Liver (tissue), 9 donors: ENCODE measurements around the gene DMRTC2. TPM values are rescaled to one million over a fixed set of nuclear protein-coding genes. Genes with fewer than 3 reads are reported as not detected.
A peak's percentile ranks its signal among the peaks of the same experiment; 100 is the strongest.

Source experiments
- DNase-seq: peaks from one replicate; pipeline ENCODE4 v3.0.0-alpha.2; 2017; ENCODE audit warnings: low spot score
- H3K27ac ChIP-seq, 2 donors: one replicate each; pipeline ENCODE4 v1.7.0; 2013; ENCODE audit warnings: inconsistent platforms in 2 of 2, low read length in 2 of 2, control low read depth in 1 of 2, low read depth in 1 of 2, mild to moderate bottlenecking in 1 of 2
- H3K27me3 ChIP-seq, 4 donors: one replicate each; pipeline versions ENCODE4 v1.6.1 to v1.7.0; 2013; ENCODE audit warnings: low read length in 3 of 4, inconsistent platforms in 1 of 4, mild to moderate bottlenecking in 1 of 4, moderate library complexity in 1 of 4; ENCODE audit not compliant: control insufficient read depth in 4 of 4, insufficient read depth in 4 of 4
- H3K36me3 ChIP-seq, 4 donors: one replicate each; pipeline versions ENCODE4 v1.6.1 to v1.7.0; 2013; ENCODE audit warnings: low read length in 3 of 4, mild to moderate bottlenecking in 3 of 4, low read depth in 1 of 4, moderate library complexity in 1 of 4; ENCODE audit not compliant: control insufficient read depth in 4 of 4, insufficient read depth in 3 of 4
- H3K4me1 ChIP-seq, 4 donors: one replicate each; pipeline versions ENCODE4 v1.6.1 to v1.7.0; 2013; ENCODE audit warnings: low read length in 3 of 4, mild to moderate bottlenecking in 3 of 4, moderate library complexity in 1 of 4; ENCODE audit not compliant: control insufficient read depth in 4 of 4, insufficient read depth in 4 of 4
- H3K4me3 ChIP-seq, 3 donors: one replicate each; pipeline versions ENCODE4 v1.6.1 to v1.7.0; 2013; ENCODE audit warnings: low read length in 3 of 3, control low read depth in 1 of 3, low read depth in 1 of 3, mild to moderate bottlenecking in 1 of 3
- H3K9ac ChIP-seq, 2 donors: one replicate each; pipeline ENCODE4 v1.7.0; 2013; ENCODE audit warnings: low read length in 2 of 2, mild to moderate bottlenecking in 2 of 2, moderate library complexity in 2 of 2, control low read depth in 1 of 2, low read depth in 1 of 2
- H3K9me3 ChIP-seq, 4 donors: one replicate each; pipeline versions ENCODE4 v1.6.1 to v1.7.0; 2013; ENCODE audit warnings: low read length in 3 of 4; ENCODE audit not compliant: control insufficient read depth in 4 of 4
- ATF3 ChIP-seq: IDR thresholded peaks from 2 replicates; pipeline ENCODE4 v1.6.1; 2016; ENCODE audit warnings: antibody characterized with exemption
- CTCF ChIP-seq: fragments of 150-350 bp; IDR thresholded peaks from 2 replicates; pipeline ENCODE4 v1.5.1; 2017; ENCODE audit warnings: improper control_type of control experiment, low read depth, low read length; ENCODE audit not compliant: missing input control
- EGR1 ChIP-seq, 2 donors: IDR thresholded peaks; 2 replicates each; pipeline ENCODE4 v1.6.1; 2016 to 2018; ENCODE audit warnings: antibody characterized with exemption in 2 of 2, low read depth in 2 of 2
- GABPA ChIP-seq, 2 donors: IDR thresholded peaks in 1 of 2; conservative IDR thresholded peaks in 1 of 2; 2 replicates each; pipeline ENCODE4 v1.6.1; 2016; ENCODE audit warnings: antibody characterized with exemption in 2 of 2, mild to moderate bottlenecking in 1 of 2, moderate library complexity in 1 of 2
- HNF4G ChIP-seq: IDR thresholded peaks from 2 replicates; pipeline ENCODE4 v1.6.1; 2016; ENCODE audit warnings: antibody characterized with exemption
- MAX ChIP-seq: IDR thresholded peaks from 2 replicates; pipeline ENCODE4 v1.6.1; 2016; ENCODE audit warnings: antibody characterized with exemption
- NR2F2 ChIP-seq: IDR thresholded peaks from 2 replicates; pipeline ENCODE4 v1.6.1; 2016; ENCODE audit warnings: antibody characterized with exemption
- RAD21 ChIP-seq, 2 donors: IDR thresholded peaks; 2 replicates each; pipeline ENCODE4 v1.6.1; 2016; ENCODE audit warnings: antibody characterized with exemption in 2 of 2, mild to moderate bottlenecking in 2 of 2
- SP1 ChIP-seq: IDR thresholded peaks from 2 replicates; pipeline ENCODE4 v1.6.1; 2018; ENCODE audit warnings: antibody characterized with exemption, mild to moderate bottlenecking
- WGBS: extraction: QIAGEN DNeasy Blood & Tissue Kit; methylation state at CpG from one replicate; pipeline ENCODE4 v1.1.7; 2013; 5-methylcytosine and 5-hydroxymethylcytosine counted together
- polyA plus RNA-seq, 2 donors: library from polyadenylated mRNA; stranded (reverse) in 1 of 2; unstranded in 1 of 2; fragments of 200-250 nt in 1 of 2; fragments of >200 nt in 1 of 2; fragmentation: Nextera tagmentation in 1 of 2; extraction: Ambion mirVana in 1 of 2; gene quantifications; one replicate each; pipeline versions ENCODE4 v1.2.1 to v1.2.3, GENCODE V29; 2013 to 2015
- total RNA-seq, 2 donors: library from RNA; depleted of rRNA; stranded (reverse); fragments of >200 nt; gene quantifications; one replicate each; pipeline ENCODE4 v1.2.3, GENCODE V29; 2014
- donor health status: healthy.
- donor health status: healthy.
- donor health status: healthy.
- donor health status: healthy.
- donor health status: healthy.

DMRTC2 gene
- total and polyA plus RNA-seq, 4 donors = not detected

GRCh38 chr19:41801792-41802211 is 43.0 kb upstream of the DMRTC2 start:
- H3K27me3 ChIP-seq = no peaks in the 10 kb centered on the region
- 49% methylated on average over 2 of the region's 2 CpGs for WGBS
- H3K36me3 ChIP-seq = no peaks in the 10 kb centered on the region
- no peak overlapping the region for H3K9ac ChIP-seq
- no peak for DNase-seq
- no peak overlapping the region for H3K4me3 ChIP-seq
- peak overlapping the region; percentile 37 to 69 for H3K27ac ChIP-seq
- no peaks in the 10 kb centered on the region for H3K4me1 ChIP-seq
- TF ChIP-seq SP1 (no peak), EGR1 (IDR thresholded peaks at IDR 0.05; ENCODE audit: low read depth in 2 of 2) (no peak), CTCF (no peak), HNF4G (no peak), MAX (no peak)
- H3K9me3 ChIP-seq = peaks cover 0 to 3% (median 0%) of the 10 kb centered on the region in 4 donors

- Histone ChIP-seq H3K9ac (no peak overlapping the region), H3K27ac (peak overlapping the region in 1 of 2 donors; percentile 69)
- no peak for DNase-seq
These were observed 42.1 kb upstream of the DMRTC2 start for GRCh38 chr19:41802770-41803169.

GRCh38 chr19:41804336-41804735 is 40.5 kb upstream of the DMRTC2 start:
- 70% methylated on average over 3 of the region's 3 CpGs for WGBS
- DNase-seq = no peak
- Histone ChIP-seq H3K4me3 (no peak overlapping the region), H3K27ac (peak overlapping the region in 1 of 2 donors; percentile 37), H3K9ac (no peak overlapping the region), H3K27me3 (no peaks in the 10 kb centered on the region), H3K4me1 (no peaks in the 10 kb centered on the region), H3K9me3 (peaks cover 0 to 3% (median 0%) of the 10 kb centered on the region in 4 donors), H3K36me3 (no peaks in the 10 kb centered on the region)
- TF ChIP-seq ATF3 = no peak

More at GRCh38 chr19:41802770-41803169, 42.1 kb upstream of the DMRTC2 start:
- 77% methylated on average over 2 of the region's 2 CpGs for WGBS
- Histone ChIP-seq H3K36me3 (no peaks in the 10 kb centered on the region), H3K27me3 (no peaks in the 10 kb centered on the region), H3K4me3 (no peak overlapping the region), H3K9me3 (peaks cover 0 to 3% (median 0%) of the 10 kb centered on the region in 4 donors), H3K4me1 (no peaks in the 10 kb centered on the region)
- TF ChIP-seq HNF4G = no peak
- no peak for TF ChIP-seq CTCF
- no peak for TF ChIP-seq GABPA (IDR thresholded peaks at IDR 0.05 in 1 of 2, conservative IDR thresholded peaks at IDR 0.05 in 1 of 2)
- no peak for TF ChIP-seq RAD21 (IDR thresholded peaks at IDR 0.05)
- TF ChIP-seq SP1 = no peak
- no peak for TF ChIP-seq MAX
- no peak for TF ChIP-seq EGR1 (IDR thresholded peaks at IDR 0.05; ENCODE audit: low read depth in 2 of 2)
- no peak for TF ChIP-seq NR2F2
